AG09319 (cell line): ENCODE data around the gene CYTIP.
A peak's percentile ranks its signal among the peaks of the same experiment; 100 is the strongest.

Experiments
- DNase-seq: peaks from one replicate; pipeline ENCODE4 v3.0.0-alpha.2; 2010; ENCODE audit warnings: low read depth; ENCODE audit errors: extremely low read depth
- CTCF ChIP-seq: IDR thresholded peaks from 2 replicates; pipeline ENCODE4 v1.5.1; 2011; ENCODE audit warnings: low read depth, mild to moderate bottlenecking, inconsistent platforms, low read length, moderate library complexity

CYTIP gene

GRCh38 chr2:157471078-157471477 is 27.2 kb upstream of the CYTIP start:
- no peak for DNase-seq
- no peak for TF ChIP-seq CTCF

GRCh38 chr2:157470321-157470720 is 26.4 kb upstream of the CYTIP start:
- DNase-seq, result no peak
- TF ChIP-seq CTCF, result no peak

GRCh38 chr2:157469726-157470125 is 25.8 kb upstream of the CYTIP start:
- DNase-seq, result no peak

GRCh38 chr2:157468931-157469708 is 25.2 kb upstream of the CYTIP start:
- DNase-seq, result peak; percentile 25
- TF ChIP-seq CTCF, result no peak

More at GRCh38 chr2:157469726-157470125, 25.8 kb upstream of the CYTIP start:
- no peak for TF ChIP-seq CTCF

GRCh38 chr2:157466764-157467163 is 22.9 kb upstream of the CYTIP start:
- DNase-seq, result no peak

GRCh38 chr2:157465554-157465953 is 21.7 kb upstream of the CYTIP start:
- TF ChIP-seq CTCF, result no peak
- no peak for DNase-seq

More at GRCh38 chr2:157466764-157467163, 22.9 kb upstream of the CYTIP start:
- no peak for TF ChIP-seq CTCF

GRCh38 chr2:157463002-157463401 is 19.1 kb upstream of the CYTIP start:
- TF ChIP-seq CTCF, result no peak
- no peak for DNase-seq
